T-helper 2 cell treated with Interferon-gamma antibody and Interleukin-4, amounts not matched to agents 100 ng/mL and 5 ng/mL, for 36 hours (primary cell): Measurements from ENCODE around the gene GPR42. TPM values are rescaled to one million over a fixed set of nuclear protein-coding genes. Genes with fewer than 3 reads are reported as not detected.
"Not testable (repeated sequence)": the region's sequence is repeated elsewhere in the genome, so short reads cannot be mapped to it uniquely, and the experiment has no call there.

Experiments
- intact Hi-C: fragments of 100-400 bp; cut with micrococcal nuclease; formaldehyde crosslinking; loops from one replicate; pipeline ENCODE4 v1.15.1; 2023
- total RNA-seq: library from RNA; stranded (reverse); gene quantifications from 2 replicates; pipeline ENCODE4 v1.2.3, GENCODE V29; 2022

GPR42 gene
- total RNA-seq, 1 donor from 2014 or later = not detected

GRCh38 chr19:35362261-35363000 is 8.4 kb upstream of the GPR42 start:
- intact Hi-C loops = no loop called here

DNA sequence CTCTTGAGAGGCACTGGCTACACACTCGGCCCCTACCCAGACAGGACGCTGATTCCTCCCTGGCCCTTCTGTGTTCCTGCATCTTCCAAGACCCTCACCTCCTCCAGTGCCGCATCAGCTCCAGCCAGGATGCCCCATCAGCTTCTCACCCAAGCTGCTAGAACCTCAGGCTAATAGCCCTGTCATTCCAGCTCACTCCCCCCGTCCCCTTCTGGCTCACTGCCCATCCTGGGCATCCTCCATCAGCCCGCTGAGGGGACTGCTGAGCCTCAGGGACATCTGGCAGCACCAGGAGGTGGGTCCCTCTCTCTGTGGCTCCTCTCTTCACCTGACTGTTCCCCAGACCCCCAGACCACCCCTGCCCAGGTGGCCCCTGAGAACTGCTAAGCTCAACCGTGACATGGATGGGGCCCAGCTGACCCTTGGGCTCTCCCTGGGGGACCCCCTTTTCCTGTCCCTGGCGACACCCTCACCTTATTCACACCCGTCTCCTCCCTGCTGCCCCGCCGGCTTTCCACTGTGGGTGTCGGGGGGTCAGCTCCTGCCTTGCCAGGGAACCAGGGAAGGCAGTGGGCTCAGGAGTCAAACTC is 7.8 kb upstream of the GPR42 start:
- intact Hi-C loops = no loop called here

GRCh38 chr19:35363711-35364425 is 7.0 kb upstream of the GPR42 start:
- intact Hi-C loops = no loop called here

DNA sequence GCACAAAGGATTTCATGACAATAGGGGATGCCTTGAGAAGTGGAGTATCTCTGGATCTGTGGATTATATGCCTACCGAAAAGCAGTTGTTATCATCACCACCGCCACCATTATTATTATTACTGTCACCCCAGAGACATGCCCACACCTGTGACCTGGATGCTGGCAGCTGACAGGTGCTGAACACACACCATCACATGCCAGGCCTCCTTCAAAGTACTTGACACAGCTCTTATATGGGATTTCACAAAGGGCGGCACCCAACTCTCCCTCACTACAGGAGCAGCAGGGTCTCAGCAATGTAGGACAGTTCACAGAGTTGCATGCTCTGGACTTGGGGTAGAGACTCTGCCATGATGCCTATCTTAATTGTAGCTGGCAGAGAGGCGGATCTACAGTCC is 5.6 kb upstream of the GPR42 start:
- intact Hi-C loops = no loop called here

GRCh38 chr19:35368378-35368777 is 2.5 kb upstream of the GPR42 start:
- intact Hi-C loops = no loop called here

DNA sequence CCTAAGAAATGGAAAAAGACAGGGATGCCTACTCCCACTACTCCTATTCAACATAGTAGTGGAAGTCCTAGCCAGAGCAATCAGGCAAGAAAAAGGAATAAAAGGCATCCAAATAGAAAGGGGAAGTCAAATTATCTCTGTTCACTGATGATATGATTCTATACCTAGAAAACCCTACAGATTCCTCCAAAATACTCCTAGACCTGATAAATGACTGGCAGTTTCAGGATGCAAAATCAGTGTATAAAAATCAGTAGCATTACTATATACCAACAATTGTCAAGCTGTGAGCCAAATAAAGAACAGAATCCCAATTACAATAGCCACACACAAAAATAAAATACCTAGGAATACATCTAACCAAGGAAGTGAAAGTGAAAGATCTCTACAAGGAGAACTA is 1.3 kb upstream of the GPR42 start:
- intact Hi-C loops = no loop called here

DNA sequence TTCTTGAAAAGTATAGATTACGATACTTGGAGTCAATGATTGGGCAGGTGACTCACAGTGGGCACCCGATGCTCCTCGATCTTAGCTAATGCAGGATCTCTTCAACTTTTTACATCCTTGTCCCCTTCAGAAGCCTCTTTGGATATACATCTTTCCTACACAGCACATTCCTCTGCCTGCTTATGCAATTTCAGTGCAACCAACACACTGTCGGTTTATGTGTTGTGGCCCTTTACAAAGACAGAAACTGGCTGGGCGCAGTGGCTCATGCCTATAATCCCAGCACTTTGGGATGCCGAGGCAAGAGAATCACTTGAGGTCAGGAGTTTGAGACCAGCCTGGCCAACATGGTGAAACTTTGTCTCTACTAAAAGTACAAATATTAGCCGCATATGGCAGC is 2.6 kb downstream of the GPR42 start:
- intact Hi-C loops = no loop called here

DNA sequence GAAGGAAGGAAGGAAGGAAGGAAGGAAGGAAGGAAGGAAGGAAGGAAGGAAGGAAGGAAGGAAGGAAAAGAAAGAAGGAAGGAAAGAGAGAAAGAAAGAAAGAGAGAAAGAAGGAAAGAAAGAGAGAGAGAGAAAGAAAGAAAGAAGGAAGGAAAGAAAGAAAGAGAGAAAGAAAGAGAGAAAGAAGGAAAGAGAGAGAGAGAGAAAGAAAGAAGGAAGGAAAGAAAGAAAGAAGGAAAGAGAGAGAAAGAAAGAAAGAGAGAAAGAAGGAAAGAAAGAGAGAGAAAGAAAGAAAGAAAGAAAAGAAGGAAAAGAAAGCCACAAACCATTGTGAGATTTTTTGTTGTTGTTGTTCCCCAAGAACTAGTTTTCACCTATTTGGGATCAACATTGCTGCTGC is 3.2 kb downstream of the GPR42 start:
- intact Hi-C loops = not testable (repeated sequence)

DNA sequence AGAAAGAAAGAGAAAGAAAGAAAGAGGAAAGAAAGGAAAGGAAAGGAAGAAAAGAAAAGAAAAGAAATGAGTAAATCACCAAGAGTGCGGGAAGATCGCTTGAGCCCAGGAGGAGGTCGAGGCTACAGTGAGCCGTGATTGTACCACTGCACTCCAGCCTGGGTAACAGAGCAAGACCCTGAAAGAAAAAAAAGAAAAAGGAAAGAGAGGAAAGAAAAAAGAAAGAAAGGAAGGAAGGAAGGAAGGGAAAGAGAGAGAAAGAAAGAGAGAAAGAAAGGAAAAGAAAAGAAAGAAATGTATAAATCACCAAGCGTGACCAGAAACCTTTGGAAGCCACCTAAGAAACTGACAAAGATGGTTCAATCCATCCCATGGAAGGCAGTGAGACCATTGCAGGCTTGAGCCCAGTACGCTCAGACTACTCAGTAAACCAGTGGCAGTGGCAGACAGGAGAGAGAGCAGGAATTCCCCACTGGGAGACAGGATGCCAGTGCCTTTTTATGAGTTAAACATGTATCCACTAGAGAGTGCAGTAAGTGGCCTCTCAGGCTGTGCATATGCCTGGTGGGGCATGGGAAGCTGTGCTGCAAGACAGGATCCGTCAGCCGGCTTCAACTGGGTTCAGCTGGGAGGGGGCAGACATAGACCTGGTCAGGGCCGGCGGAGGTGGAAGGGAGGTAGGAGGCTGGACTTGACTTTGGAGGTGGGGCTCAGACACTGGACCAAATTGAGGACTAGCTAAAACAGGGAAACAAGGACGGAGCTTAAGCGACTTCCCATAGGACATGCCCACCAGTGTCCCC is 4.8 kb downstream of the GPR42 start:
- intact Hi-C loops = no loop called here

DNA sequence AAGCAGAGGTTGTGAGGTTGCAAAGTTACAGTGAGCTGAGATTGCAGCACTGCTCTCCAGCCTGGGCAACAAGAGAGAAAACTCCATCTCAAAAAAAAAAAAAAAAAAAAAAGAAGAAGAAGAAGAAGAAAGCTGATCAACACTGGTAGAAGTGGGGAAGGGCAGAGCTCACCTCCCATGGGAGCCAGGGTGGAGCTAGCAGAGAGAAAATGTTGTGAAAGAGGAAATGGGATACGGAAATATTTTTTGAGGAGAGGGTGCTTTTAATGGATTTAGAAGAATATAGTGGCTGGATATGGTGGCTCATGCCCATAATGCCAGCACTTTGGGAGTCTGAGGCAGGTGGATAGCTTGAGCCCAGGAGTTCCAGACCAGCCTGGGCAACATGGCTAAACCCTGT is 6.8 kb downstream of the GPR42 start:
- intact Hi-C loops = no loop called here

DNA sequence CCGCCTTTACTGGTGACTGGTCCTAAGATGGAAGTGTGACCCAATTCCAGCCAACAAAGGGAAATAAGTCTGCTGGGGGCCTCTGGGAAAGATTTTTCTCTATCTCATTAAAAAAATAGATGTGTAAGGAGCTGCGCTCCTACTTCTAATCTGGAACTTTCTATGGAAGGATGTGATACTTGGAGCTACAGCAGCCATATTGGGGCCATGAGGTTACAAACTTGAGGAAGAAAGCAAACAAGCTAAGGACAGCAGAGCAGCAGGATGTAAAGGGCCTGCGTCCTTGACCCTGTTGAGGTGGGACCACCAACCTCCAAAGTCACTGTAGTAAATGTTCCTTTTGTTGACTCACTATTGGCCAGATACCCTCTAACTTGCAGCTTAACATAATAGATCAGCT is 7.5 kb downstream of the GPR42 start:
- intact Hi-C loops = no loop called here

GRCh38 chr19:35379545-35379944 is 8.7 kb downstream of the GPR42 start:
- intact Hi-C loops = not testable (repeated sequence)

GRCh38 chr19:35379992-35380391 is 9.1 kb downstream of the GPR42 start:
- intact Hi-C loops = no loop called here

GRCh38 chr19:35380450-35381124 is 9.7 kb downstream of the GPR42 start:
- intact Hi-C loops = no loop called here

DNA sequence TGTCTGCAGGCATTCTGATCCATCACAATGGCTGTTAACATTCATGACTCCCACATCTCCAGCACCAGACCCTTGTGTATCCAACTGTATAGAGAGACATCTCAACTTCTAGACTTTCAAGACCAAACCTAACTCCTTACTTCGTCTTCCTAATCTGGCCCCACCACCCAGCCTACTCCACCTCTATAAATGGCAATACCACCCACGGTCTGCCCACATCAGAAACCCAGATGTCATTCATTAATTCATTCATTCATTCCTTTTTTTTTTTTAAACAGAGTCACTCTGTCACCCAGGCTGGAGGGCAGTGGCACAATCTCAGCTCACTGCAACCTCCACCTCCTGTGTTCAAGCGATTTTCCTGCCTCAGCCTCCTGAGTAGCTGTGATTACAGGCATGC is 10.4 kb downstream of the GPR42 start:
- intact Hi-C loops = no loop called here

DNA sequence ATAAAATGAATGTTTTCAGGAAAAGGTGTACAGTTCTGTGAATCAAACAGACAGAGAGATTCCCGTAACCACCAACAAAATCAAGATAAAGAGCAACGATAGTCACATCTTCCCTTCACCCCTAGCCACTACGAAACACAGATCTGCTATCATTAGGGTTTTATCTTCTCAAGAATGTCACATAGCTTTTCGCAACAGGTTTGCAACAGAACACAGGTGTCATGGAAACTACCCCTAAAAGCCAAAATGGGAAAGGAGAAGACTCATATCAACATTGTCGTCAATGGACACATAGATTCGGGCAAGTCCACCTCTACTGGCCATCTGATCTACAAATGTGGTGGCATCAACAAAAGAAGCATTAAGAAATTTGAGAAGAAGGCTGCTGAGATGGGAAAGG is 11.1 kb downstream of the GPR42 start:
- intact Hi-C loops = no loop called here

DNA sequence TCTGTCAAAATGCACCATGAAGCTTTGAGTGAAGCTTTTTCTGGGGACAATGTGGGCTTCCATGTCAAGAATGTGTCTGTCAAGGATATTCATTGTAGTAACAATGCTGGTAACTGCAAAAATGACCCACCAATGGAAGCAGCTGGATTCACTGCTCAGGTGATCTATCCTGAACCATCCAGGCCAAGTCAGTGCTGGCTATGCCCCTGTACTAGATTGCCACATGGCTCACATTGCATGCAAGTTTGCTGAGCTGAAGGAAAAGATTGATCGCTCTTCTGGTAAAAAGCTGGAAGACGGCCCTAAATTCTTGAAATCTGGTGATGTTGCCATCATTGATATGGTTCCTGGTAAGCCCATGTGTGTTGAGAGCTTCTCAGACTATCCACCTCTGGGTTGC is 12.7 kb downstream of the GPR42 start:
- intact Hi-C loops = no loop called here

DNA sequence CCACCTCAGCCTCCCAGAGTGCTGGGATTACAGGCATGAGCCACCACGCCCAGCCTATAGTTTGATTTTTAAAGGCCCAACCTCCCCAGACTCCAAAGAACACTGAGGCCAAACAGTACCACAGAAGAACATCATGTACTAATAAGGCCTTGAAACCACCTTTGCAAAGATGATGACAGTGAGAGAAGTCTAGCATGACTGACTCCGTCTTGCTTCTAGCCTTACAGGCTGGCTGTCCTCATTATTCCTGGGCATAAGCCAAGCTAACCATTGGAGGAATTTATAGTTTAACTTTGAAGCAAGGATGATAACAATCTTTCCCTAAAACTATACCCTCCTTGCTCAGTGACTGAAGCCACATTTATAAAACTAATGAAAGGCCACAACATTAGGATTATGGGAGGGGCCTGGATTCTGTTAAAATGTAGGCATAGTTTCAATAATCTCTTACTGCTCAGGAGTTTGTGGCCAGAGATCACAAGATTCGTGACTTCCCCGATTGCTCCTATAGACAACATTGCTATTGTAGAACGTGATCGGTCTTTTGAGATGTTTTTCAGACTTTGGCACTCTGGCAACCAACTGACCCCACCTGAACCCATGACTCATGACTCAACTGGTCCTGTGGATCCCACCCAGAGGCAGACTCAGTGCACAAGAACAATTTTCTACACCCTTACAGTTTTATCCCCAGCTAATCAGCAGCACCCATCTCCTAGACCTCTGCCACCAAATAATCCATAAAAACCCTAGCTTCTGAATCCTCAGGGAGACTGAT is 17.6 kb downstream of the GPR42 start:
- intact Hi-C loops = no loop called here

DNA sequence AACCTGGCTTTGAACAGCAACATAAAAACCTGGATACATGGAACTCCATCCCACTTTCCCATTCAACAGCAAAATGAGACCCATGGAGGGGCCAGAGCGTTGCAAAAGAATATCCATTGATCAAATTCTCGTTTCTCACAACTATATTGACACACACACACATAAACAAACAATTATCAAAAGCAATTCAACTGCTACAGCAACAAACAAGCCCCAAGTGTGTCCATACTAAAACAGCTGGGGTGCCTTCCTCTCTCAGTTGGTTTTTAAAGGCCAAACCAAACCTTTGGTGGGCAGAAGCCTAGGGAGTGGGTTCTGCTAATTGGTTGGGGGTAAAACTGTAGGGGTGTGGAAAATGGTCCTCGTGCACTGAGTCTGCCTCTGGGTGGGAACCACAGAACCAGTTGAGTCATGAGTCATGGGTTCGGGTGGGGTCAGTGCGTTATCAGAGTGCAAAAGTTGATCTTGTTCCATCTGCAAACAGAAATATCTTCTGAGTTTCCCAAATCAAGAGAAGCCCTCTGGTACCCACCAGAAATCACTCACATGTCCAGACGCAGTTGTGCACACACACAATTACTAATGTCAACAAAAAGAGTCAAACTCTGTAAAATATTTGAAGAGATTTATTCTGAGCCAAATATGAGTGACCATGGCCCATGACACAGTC is 18.5 kb downstream of the GPR42 start:
- intact Hi-C loops = no loop called here
